ENCODE results near the gene PSMB11.

PSMB11 gene

DNA sequence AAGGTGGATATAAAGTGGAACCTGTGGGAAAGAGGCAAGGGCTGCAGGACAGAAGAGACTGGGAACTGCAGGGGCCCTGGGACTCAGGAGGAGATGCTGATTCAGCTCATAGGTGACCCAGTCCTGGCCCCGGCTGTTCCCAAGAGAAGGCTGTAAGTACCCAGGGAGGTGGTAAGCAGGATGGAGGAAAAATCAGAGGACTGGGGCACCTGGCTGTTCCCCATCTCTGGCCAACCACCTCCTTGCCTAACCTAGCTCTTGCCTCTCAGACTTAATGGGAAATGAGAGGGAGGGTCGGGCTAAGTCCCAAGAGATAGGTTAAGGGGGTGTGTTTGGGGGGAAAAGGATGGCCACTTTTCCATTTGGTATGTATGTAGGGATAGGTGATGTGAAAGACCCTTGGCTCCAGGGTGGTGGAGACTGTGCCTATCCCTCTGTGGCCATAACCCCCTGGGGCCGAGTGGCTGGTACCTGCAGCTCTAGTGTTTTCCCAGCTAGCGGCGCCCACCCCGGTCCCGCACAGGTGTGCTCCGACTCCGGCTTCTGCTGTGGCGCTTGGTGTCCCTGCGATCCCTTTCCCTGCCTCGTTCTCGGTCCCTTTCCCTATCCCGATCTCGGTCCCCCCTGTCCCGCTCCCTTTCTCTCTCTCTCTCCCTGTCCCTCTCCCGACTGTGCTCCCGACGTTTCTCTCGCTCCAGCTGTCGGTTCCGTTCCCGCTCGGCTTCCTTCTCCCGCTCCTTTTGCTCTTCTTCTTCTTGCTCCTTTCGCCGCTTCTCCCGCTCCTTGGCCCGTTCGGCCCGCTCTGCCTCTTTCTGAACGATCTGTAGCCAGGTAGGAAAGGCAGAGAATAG lies 16.9 kb downstream of the PSMB11 start:
- no peaks in the 10 kb centered on the region for H3K27me3 ChIP-seq (ENCODE audit: control insufficient read depth in 2 of 2, insufficient read depth in 2 of 2, low read length in 2 of 2)
- no peak overlapping the region for H3K4me3 ChIP-seq (ENCODE audit: low read length in 2 of 2)
- no peak overlapping the region for H3K27ac ChIP-seq (ENCODE audit: low read depth in 2 of 2, low read length in 2 of 2)
- no peaks in the 10 kb centered on the region for H3K9me3 ChIP-seq (ENCODE audit: control insufficient read depth in 2 of 2, low read length in 2 of 2)
- H3K9ac ChIP-seq (ENCODE audit: low read depth in 1 of 2, low read length in 2 of 2) = no peak overlapping the region
- H3K4me1 ChIP-seq (ENCODE audit: control insufficient read depth in 2 of 2, insufficient read depth in 2 of 2, low read length in 2 of 2) = peaks cover 14 to 17% of the 10 kb centered on the region in 2 donors
- peaks cover 41 to 46% of the 10 kb centered on the region in 2 donors for H3K36me3 ChIP-seq (ENCODE audit: control insufficient read depth in 2 of 2, insufficient read depth in 2 of 2, low read length in 2 of 2)

DNA sequence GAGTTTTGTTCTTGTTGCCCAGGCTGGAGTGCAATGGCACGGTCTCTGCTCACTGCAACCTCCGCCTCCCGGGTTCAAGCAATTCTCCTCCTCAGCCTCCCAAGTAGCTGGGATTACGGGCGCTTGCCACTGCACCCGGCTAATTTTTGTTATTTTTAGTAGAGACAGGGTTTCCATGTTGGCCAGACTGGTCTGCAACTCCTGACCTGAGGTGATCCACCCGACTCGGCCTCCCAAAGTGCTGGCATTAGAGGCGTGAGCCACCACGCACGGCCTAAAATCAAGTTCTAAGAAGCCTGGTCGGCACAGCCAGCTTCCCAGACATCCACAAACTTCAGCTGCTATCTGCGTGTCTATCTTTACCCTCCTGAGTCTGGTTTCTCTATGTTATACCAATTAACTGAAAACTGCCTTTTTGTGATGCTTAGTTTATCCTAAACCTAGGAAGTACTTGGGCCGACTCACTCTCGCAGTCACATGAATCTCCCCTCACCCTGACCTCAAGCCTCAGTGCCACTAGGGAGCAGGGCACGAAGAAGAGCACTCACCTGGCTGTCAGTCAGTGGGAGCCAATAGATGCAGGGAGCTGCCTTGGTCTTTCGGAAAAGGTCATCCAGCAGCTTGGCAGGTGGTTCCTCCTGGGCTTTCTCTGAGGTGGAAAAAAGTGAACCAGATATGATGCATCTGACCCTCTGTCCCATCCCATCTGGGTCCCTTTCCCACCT lies 18.7 kb downstream of the PSMB11 start:
- Histone ChIP-seq H3K9me3 (ENCODE audit: control insufficient read depth in 2 of 2, low read length in 2 of 2) (no peaks in the 10 kb centered on the region), H3K4me1 (ENCODE audit: control insufficient read depth in 2 of 2, insufficient read depth in 2 of 2, low read length in 2 of 2) (peaks cover 14 to 17% of the 10 kb centered on the region in 2 donors), H3K4me3 (ENCODE audit: low read length in 2 of 2) (no peak overlapping the region), H3K27me3 (ENCODE audit: control insufficient read depth in 2 of 2, insufficient read depth in 2 of 2, low read length in 2 of 2) (no peaks in the 10 kb centered on the region), H3K27ac (ENCODE audit: low read depth in 2 of 2, low read length in 2 of 2) (no peak overlapping the region), H3K36me3 (ENCODE audit: control insufficient read depth in 2 of 2, insufficient read depth in 2 of 2, low read length in 2 of 2) (peaks cover 54 to 62% of the 10 kb centered on the region in 2 donors), H3K9ac (ENCODE audit: low read depth in 1 of 2, low read length in 2 of 2) (no peak overlapping the region)

DNA sequence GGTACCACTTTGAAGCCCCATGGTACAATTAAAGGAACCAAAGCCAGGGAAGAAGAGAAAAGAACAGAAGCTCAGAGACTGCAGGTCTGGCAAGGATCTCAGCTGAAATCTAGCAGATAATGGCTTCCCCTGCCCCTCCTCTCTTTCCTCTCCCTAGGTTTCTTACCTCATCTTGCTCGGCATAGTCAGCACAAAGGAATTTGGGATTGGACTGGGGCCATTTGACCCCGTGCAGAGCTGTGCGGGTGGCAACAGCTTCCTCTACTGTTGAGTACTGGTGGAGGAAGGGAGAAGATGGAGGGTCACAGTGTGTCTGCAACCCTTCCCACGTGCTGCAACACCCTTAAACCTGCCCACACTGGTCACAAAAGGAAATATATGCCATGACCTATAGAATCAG lies 20.0 kb downstream of the PSMB11 start:
- Histone ChIP-seq H3K9me3 (ENCODE audit: control insufficient read depth in 2 of 2, low read length in 2 of 2) (no peaks in the 10 kb centered on the region), H3K36me3 (ENCODE audit: control insufficient read depth in 2 of 2, insufficient read depth in 2 of 2, low read length in 2 of 2) (peaks cover 66 to 75% of the 10 kb centered on the region in 2 donors), H3K4me1 (ENCODE audit: control insufficient read depth in 2 of 2, insufficient read depth in 2 of 2, low read length in 2 of 2) (peaks cover 5 to 6% of the 10 kb centered on the region in 2 donors), H3K27me3 (ENCODE audit: control insufficient read depth in 2 of 2, insufficient read depth in 2 of 2, low read length in 2 of 2) (no peaks in the 10 kb centered on the region), H3K27ac (ENCODE audit: low read depth in 2 of 2, low read length in 2 of 2) (no peak overlapping the region), H3K9ac (ENCODE audit: low read depth in 1 of 2, low read length in 2 of 2) (no peak overlapping the region), H3K4me3 (ENCODE audit: low read length in 2 of 2) (no peak overlapping the region)

DNA sequence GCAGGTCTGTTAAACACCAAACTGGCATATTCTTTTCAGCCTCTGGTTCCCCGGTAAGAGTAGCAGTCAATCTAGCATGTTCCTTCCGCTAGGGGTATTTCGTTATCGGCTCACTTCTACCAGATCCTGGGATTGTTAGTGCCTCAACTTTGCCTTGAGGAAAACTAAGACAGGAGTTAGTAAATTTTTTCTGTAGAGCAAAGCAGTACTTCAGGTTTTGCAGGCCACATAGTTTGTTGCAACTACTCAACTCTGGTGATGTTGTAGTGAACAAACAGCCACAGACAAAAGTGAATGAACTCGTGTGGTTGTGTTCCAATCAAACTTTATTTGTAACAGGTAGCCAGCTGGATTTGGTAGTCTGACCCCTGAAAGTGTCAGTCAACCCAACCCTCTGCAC lies 21.6 kb downstream of the PSMB11 start:
- Histone ChIP-seq H3K36me3 (ENCODE audit: control insufficient read depth in 2 of 2, insufficient read depth in 2 of 2, low read length in 2 of 2) (peaks cover 79 to 88% of the 10 kb centered on the region in 2 donors), H3K27me3 (ENCODE audit: control insufficient read depth in 2 of 2, insufficient read depth in 2 of 2, low read length in 2 of 2) (no peaks in the 10 kb centered on the region), H3K9ac (ENCODE audit: low read depth in 1 of 2, low read length in 2 of 2) (no peak overlapping the region), H3K9me3 (ENCODE audit: control insufficient read depth in 2 of 2, low read length in 2 of 2) (no peaks in the 10 kb centered on the region), H3K4me3 (ENCODE audit: low read length in 2 of 2) (no peak overlapping the region), H3K27ac (ENCODE audit: low read depth in 2 of 2, low read length in 2 of 2) (no peak overlapping the region), H3K4me1 (ENCODE audit: control insufficient read depth in 2 of 2, insufficient read depth in 2 of 2, low read length in 2 of 2) (peaks cover 1 to 5% of the 10 kb centered on the region in 2 donors)

DNA sequence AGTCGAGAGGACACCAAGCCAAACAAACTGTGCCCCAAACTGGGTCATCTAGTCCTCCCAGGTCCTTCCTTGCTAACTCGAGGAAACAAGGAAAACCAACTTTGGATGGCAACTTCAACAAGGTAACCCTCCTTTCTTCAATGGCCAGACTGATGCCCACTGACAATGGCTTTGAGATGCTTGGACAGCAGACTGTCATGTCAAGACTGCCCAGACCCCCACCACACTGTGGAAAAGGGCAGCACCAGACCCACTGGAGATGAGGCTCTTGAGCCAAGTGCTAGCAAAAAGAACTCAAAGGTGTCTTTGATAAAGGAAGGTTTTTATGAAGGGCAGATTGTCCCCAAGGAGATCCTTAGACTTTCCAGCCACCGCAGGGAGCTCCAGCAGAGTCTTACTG lies 24.4 kb downstream of the PSMB11 start:
- Histone ChIP-seq H3K36me3 (ENCODE audit: control insufficient read depth in 2 of 2, insufficient read depth in 2 of 2, low read length in 2 of 2) (peaks cover 59 to 72% of the 10 kb centered on the region in 2 donors), H3K27me3 (ENCODE audit: control insufficient read depth in 2 of 2, insufficient read depth in 2 of 2, low read length in 2 of 2) (no peaks in the 10 kb centered on the region), H3K4me1 (ENCODE audit: control insufficient read depth in 2 of 2, insufficient read depth in 2 of 2, low read length in 2 of 2) (peaks cover 9 to 15% of the 10 kb centered on the region in 2 donors), H3K27ac (ENCODE audit: low read depth in 2 of 2, low read length in 2 of 2) (no peak overlapping the region), H3K9ac (ENCODE audit: low read depth in 1 of 2, low read length in 2 of 2) (no peak overlapping the region), H3K4me3 (ENCODE audit: low read length in 2 of 2) (no peak overlapping the region), H3K9me3 (ENCODE audit: control insufficient read depth in 2 of 2, low read length in 2 of 2) (no peaks in the 10 kb centered on the region)

DNA sequence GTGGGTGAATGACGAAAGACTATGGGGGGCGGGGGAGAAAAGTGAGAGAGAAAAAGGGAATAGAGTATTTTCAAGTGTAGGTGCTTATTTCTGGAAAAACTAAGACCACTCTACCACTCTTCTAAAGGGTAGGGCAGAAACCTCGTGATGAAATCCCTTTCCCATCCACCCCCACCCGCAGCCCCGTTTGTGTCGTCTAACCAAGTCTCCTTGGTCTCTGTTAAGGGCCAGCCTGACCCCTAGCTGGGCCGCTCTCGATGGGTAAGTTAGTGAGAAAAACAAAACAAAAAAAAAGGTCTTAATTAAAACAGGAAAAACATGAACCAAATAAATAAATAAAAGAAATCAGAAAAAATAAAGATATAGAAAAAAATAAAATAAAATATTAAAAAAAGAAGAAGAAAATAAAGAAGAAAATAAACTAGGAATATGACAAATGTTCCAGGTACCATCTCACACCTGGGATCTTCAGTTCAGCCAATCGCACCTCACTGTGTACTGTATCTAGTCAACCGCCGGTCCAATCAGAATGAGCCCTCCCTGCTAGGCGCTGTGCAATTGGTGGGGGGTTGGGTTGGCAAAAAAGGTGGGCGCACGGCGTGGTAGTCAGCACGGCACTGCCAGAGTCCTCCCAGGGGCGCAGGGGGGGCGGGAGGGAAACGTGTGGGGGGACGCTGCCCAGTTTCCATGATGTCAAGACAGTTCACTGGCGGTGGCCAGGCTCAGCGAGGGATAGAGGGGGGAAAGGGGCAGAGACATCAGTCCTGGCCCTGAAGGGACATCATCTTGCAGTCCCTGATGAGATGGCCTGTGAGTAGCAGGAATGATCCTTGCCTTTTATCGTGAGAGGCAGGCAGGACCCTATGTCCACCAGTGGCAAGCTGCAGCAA lies 25.1 kb downstream of the PSMB11 start:
- Histone ChIP-seq H3K36me3 (ENCODE audit: control insufficient read depth in 2 of 2, insufficient read depth in 2 of 2, low read length in 2 of 2) (peaks cover 56 to 68% of the 10 kb centered on the region in 2 donors), H3K27me3 (ENCODE audit: control insufficient read depth in 2 of 2, insufficient read depth in 2 of 2, low read length in 2 of 2) (no peaks in the 10 kb centered on the region), H3K4me1 (ENCODE audit: control insufficient read depth in 2 of 2, insufficient read depth in 2 of 2, low read length in 2 of 2) (peaks cover 16 to 22% of the 10 kb centered on the region in 2 donors), H3K9ac (ENCODE audit: low read depth in 1 of 2, low read length in 2 of 2) (no peak overlapping the region), H3K4me3 (ENCODE audit: low read length in 2 of 2) (no peak overlapping the region), H3K9me3 (ENCODE audit: control insufficient read depth in 2 of 2, low read length in 2 of 2) (no peaks in the 10 kb centered on the region), H3K27ac (ENCODE audit: low read depth in 2 of 2, low read length in 2 of 2) (no peak overlapping the region)

DNA sequence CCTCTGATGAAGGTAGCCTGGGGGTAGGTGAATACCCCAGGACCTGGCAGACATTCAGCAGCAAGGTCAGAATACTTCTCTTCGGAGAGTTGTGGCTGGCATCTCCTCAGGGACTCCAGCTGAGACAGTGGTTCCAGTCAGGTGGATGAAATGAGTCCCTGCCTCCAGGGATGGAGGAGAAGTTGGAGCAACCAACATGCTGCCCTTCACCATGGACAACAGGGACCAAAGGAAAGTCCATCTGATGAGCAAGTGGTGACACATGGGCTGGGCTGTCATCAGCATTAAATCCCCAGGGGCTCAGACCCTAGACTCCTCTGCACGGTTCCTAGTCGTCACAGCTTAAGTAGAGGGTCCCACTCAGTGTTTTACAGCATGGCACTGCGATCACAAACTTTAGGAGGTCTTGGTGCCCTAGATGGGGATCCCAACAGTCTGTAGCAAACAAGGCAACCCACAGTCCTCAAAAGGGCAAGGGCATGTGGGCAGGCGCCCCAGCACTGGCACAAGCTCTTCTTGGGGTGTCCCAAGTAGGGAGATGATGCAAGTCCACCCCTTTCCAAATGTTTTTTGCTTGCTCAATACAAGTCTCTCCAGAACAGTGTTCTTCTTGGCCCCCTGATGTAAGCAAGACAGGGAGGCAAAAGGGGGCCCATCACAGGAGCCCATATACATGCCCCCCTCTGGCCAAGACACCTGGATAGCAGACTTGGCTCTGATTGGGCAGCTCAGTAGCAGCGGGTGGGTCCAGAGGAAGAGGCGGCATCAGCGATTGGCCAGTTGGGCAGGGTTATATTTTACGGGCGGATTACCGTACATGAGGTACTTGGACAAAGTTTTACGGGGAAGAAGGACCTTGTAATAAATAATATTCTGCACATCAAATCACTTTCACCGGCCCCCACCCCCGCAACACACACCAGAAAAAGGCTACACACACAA lies 26.1 kb downstream of the PSMB11 start:
- Histone ChIP-seq H3K9me3 (ENCODE audit: control insufficient read depth in 2 of 2, low read length in 2 of 2) (no peaks in the 10 kb centered on the region), H3K4me3 (ENCODE audit: low read length in 2 of 2) (no peak overlapping the region), H3K27ac (ENCODE audit: low read depth in 2 of 2, low read length in 2 of 2) (no peak overlapping the region), H3K36me3 (ENCODE audit: control insufficient read depth in 2 of 2, insufficient read depth in 2 of 2, low read length in 2 of 2) (peaks cover 54 to 68% of the 10 kb centered on the region in 2 donors), H3K9ac (ENCODE audit: low read depth in 1 of 2, low read length in 2 of 2) (no peak overlapping the region), H3K4me1 (ENCODE audit: control insufficient read depth in 2 of 2, insufficient read depth in 2 of 2, low read length in 2 of 2) (peaks cover 24 to 25% of the 10 kb centered on the region in 2 donors), H3K27me3 (ENCODE audit: control insufficient read depth in 2 of 2, insufficient read depth in 2 of 2, low read length in 2 of 2) (no peaks in the 10 kb centered on the region)

DNA sequence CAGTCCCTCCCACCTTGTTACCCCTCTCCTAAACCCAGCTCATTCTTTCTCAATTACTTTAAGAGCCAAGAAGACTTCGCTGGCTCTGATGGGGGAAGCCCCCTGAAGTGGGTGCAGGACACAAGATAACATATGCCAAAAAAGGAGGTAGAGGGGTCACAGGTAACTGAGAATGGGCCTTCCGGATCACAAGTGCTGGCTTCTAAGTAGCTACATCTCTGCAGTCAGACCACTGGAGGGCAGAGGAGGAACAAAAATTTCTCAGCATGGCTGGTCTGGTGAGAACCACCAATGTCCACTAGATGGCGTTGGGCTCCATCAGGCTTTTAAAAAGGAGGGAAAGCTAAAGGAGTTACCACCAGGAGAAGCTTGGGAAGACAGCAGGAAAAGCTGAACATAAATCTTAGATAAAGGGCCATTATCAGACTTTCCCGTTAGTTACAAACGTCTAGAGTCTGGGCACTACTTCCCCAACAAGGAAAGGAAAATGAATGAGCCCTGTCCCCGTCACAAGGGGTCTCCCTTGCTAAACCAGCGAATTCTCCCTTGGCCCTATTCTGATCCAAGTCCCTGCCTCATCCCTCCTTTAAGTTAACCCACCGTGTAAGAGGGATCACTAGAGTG lies 26.9 kb downstream of the PSMB11 start:
- H3K9me3 ChIP-seq (ENCODE audit: control insufficient read depth in 2 of 2, low read length in 2 of 2) = no peaks in the 10 kb centered on the region
- H3K27me3 ChIP-seq (ENCODE audit: control insufficient read depth in 2 of 2, insufficient read depth in 2 of 2, low read length in 2 of 2) = no peaks in the 10 kb centered on the region
- no peak overlapping the region for H3K4me3 ChIP-seq (ENCODE audit: low read length in 2 of 2)
- no peak overlapping the region for H3K27ac ChIP-seq (ENCODE audit: low read depth in 2 of 2, low read length in 2 of 2)
- H3K4me1 ChIP-seq (ENCODE audit: control insufficient read depth in 2 of 2, insufficient read depth in 2 of 2, low read length in 2 of 2) = peaks cover 24 to 25% of the 10 kb centered on the region in 2 donors
- peaks cover 48 to 61% of the 10 kb centered on the region in 2 donors for H3K36me3 ChIP-seq (ENCODE audit: control insufficient read depth in 2 of 2, insufficient read depth in 2 of 2, low read length in 2 of 2)
- H3K9ac ChIP-seq (ENCODE audit: low read depth in 1 of 2, low read length in 2 of 2) = no peak overlapping the region

DNA sequence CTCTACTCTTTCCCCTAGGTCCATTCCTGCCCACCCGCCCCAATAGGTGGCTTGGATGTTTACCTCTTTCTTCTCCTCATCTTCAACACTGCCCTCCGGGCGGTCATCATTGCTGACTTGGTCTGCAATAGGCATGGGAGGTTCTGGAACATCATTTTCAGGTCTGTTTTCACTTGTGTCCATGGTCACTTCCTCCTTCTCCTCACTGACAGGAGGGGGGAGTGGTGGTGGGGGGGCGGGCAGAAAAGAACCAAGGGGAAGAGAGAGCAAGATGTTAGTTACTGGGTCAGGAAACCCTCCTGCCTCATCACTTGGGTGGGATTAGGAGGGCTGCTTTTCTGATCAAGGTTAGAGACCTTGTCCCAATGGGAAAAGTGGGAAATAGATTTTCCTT lies 27.4 kb downstream of the PSMB11 start:
- peaks cover 24 to 25% of the 10 kb centered on the region in 2 donors for H3K4me1 ChIP-seq (ENCODE audit: control insufficient read depth in 2 of 2, insufficient read depth in 2 of 2, low read length in 2 of 2)
- H3K9me3 ChIP-seq (ENCODE audit: control insufficient read depth in 2 of 2, low read length in 2 of 2) = no peaks in the 10 kb centered on the region
- H3K4me3 ChIP-seq (ENCODE audit: low read length in 2 of 2) = no peak overlapping the region
- H3K9ac ChIP-seq (ENCODE audit: low read depth in 1 of 2, low read length in 2 of 2) = no peak overlapping the region
- H3K27me3 ChIP-seq (ENCODE audit: control insufficient read depth in 2 of 2, insufficient read depth in 2 of 2, low read length in 2 of 2) = no peaks in the 10 kb centered on the region
- no peak overlapping the region for H3K27ac ChIP-seq (ENCODE audit: low read depth in 2 of 2, low read length in 2 of 2)
- H3K36me3 ChIP-seq (ENCODE audit: control insufficient read depth in 2 of 2, insufficient read depth in 2 of 2, low read length in 2 of 2) = peaks cover 45 to 57% of the 10 kb centered on the region in 2 donors
